HG02852 (cell line): Measurements from ENCODE around the gene H6PD.

Source experiments
- ATAC-seq: cut with Tn5 transposase; IDR thresholded peaks from one replicate; pipeline ENCODE4 v1.9.1; 2021; ENCODE audit warnings: mild to moderate bottlenecking, moderate library complexity; ENCODE audit not compliant: unreplicated experiment

H6PD gene

DNA sequence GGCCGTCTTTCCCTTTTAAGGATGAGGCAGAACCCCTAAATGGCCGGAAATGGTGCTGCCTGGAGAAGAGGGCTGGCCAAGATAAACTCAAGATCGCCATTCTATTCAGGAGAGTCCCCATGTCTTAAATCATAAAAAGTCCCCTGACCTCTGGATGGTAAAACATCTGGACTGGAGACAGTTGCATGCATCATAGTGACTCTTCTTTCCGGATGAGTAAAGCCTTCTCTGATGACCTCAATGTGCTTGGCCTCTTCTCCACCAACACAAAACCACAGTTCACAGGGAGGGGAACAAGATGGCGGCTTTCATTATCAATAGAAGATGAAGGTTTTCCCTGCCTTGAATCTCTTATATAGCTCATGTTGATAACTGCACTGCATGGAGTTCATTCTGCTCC lies 27.5 kb upstream of the H6PD start:
- no peak for ATAC-seq

GRCh38 chr1:9207715-9208114 lies 26.9 kb upstream of the H6PD start:
- ATAC-seq, result no peak

- no peak for ATAC-seq
These were observed 23.2 kb upstream of the H6PD start for GRCh38 chr1:9211291-9211811.

DNA sequence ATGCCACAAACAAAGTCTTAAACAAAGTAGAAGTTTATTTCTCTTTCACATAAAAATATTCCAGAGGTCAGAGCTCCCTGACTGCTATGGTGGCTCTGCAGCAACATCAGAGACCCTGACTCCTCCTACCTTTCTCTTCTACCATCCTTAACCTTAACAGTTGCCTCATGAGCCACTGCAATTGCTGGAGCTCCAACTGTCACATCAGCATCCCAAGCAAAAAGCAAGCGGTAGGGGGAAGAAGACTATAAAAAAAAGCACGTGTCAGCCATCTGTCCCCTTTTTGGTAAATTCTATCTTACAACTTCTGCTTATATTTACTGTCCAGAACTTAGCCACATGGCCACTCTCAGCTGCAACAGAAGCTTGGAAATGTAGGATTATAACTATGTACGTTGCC lies 21.8 kb upstream of the H6PD start:
- no peak for ATAC-seq

GRCh38 chr1:9213956-9214355 lies 20.6 kb upstream of the H6PD start:
- no peak for ATAC-seq

DNA sequence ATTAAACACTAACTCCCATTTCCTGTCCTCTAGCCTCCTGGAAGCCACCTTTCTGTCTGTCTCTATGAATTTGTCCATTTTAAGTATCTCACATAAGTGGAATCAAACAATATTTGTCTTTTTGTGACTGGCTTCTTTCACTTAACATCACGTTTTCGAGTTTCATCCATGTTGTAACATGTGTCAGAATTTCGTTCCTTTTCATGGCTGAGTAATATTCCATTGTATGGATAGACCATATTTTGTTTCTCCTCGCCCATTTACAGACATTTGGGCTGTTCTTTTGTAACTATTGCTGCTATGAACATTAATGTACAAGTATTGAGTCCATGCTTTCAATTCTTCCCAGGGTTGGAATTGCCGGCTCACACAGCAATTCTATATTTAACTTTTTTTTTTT lies 15.7 kb upstream of the H6PD start:
- ATAC-seq, result no peak

DNA sequence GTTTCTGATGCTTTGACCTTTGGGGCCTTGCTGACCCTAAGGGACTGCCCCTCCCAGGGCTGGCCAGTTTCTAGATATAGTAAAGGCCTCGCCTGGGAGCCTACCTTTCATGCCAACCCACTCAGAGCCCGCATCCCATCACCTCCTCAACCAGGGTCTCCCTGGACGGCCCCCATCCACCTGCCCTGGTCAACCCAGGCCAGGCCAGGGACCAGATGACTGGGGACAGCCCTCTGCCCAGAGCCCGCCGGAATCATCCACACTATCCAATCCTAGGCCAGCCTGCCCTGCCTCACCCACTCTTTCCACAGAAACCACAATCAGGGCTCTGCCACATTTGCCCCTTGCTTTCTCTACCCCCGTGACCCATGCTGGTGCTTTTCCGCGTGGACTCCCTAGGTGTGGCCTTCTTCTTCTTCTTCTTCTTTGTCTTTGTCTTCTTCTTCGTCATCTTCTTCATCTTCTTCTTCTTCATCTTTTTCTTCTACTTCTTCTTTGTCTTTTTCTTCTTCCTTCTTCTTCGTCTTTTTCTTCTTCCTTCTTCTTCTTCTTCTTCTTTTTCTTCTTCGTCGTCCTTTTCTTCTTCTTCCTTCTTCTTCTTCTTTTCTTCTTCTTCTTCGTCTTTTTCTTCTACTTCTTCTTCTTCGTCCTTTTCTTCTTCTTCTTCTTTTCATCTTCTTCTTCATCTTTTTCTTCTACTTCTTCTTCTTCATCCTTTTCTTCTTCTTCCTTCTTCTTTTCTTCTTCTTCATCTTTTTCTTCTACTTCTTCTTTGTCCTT lies 11.5 kb upstream of the H6PD start:
- ATAC-seq, result no peak

DNA sequence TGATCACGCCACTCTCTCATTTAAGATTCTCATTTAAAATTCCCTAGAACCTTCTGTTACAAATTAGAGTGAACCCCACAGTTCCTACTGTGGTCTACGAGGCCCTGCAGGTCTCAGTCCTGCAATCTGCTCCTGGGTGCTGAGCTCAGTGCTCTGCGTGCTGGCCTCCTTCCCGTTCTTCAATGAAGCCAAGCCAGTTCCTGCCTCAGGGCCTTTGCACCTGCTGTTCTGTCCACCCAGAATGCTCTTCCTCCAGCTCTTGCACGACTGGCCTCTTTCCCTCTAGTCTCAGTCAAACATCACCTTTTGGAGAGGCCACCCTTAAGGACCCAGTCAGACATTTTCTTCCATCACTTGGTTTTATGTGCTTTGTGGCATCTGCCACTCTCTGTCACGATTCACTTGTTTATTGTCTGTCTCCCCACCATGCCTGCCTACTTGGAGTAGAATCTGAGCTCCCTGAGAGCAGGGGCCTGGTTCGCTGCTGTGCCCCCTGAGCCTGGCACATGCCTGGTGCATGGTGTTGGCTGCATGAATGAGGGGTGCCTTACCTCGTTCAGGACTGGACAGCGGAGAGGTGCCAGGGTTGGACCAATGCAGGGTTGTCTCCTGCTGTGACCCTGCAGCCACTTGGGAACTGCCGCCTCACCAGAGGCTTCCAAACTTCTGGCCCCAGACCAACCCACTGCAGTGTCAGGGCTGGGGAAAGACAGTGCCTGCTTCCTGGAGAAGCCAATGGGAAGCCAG lies 9.7 kb upstream of the H6PD start:
- no peak for ATAC-seq

DNA sequence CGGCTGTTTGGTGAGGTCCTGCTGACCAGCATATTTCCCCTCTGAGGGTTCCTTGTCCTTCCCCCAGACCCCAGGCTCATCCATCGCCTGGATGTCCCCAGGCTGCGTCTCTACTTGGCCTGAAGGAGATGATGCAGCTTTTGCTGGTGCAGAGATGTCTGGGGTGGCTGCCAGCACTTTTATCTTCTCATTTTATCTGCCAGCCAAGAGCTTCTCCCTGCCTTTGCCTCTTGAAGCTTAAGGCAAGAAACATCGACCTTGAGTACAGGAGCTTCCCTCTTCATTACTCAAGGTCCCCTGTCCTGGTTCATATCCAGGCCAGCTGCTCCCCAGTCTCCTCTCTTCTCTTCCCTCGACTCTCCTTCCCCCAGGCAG lies 9.2 kb upstream of the H6PD start:
- ATAC-seq, result no peak

- ATAC-seq, result no peak
These were observed 6.0 kb upstream of the H6PD start for GRCh38 chr1:9228609-9229008.

GRCh38 chr1:9229549-9229948 lies 5.0 kb upstream of the H6PD start:
- ATAC-seq, result no peak

DNA sequence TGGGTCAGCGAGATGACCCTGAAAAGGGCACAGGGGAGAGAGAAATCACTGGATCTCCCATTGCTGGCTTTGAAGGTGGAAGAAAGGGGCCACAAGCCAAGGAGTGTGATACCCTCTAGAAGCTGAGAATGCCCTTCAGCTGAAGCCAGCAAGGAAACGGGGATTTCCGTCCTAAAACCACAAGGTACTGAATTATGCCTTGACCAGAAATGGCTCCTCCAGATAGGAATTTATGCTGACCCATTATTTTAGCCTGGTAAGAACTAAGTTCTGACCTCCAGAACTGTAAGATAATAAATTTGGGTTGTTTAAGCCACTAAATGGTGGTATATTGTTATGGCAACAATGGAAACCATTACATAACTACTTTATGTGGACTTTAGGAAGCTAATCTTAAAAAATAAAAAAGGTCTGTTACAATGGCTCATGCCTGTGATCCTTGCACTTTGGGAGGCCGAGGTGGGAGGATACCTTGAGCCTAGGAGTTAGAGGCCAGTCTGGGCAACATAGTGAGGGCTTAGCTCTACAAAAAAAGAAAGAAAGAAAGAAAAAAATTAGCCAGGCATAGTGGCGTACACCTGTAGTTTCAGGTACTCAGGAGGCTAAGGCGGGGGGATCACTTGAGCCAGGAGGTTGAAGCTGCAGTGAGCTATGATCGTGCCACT lies 3.6 kb upstream of the H6PD start:
- ATAC-seq, result no peak

DNA sequence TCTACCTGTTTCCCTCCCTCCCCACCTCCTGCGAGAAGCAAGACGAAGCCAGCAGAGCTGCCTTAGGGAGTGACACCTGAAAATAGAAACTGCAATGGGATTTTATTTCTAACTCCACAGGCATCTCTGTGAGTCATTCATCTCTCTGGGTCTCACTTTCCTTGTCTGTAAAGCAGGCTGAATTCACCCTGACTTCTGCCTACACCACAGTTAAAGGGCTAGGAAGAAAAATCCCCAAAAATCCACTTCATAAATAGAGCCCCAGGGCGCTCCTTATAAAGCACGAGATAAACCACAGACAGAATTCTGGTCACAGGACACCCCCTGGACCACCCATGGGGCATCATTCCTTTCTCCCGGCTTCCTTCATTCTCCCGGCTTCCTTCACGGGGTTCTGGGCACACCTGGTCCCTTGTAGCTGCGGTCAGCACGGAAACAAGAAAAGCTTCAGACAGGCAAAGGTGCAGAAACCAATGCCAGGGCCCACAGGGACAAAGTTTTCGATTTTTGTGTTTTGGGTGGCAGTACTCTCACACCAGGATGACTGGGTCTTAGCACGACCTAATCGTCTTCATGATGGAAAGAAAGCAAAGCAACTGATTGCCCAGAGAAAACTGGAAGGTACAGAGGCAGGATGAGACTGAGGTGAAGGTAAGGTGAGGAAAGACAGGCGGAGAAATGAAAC lies 2.8 kb upstream of the H6PD start:
- ATAC-seq, result no peak

GRCh38 chr1:9233241-9233941 lies 1.2 kb upstream of the H6PD start:
- no peak for ATAC-seq

- ATAC-seq, result no peak
These were observed 692 bp upstream of the H6PD start for GRCh38 chr1:9233942-9234222.

DNA sequence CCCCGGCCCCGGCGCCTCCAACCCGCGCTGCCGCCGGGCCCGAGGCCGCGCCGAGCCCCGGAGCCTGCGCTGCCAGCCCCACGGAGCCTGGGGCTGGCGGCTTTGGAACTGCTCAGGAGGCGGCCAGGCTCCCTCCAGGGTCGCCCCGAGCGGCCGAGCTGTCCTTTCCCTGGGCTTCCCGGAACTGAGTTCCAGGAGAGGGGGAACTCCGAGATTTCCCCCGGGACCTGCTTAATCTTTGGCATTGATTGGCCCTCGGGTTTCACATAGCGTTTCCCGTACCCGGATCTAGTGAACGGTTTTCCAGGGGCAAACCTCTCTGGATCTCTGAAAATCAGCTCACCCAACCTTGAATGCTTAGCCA lies 504 bp downstream of the H6PD start:
- no peak for ATAC-seq

- no peak for ATAC-seq
These were observed 986 bp downstream of the H6PD start for GRCh38 chr1:9235560-9235959.

- ATAC-seq, result no peak
These were observed 3.6 kb downstream of the H6PD start for GRCh38 chr1:9238134-9238533.

DNA sequence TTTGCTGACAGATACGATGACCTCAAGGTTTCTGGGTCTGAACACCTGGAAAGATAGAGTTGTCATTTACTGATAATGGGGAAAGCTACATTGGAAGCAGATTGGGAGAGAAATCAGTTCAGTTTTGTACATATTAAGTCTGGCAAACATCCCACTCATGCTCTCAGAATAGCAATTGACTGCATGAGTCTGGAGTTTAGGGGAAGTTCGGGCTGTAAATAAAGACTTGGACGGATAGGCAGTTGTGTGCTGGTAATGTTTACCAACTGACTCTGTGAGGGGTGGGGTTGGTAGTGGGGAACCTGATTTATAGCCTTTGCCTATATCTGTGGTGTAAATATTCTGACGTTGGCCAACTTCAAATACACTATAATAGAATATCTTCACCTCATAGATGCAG lies 4.0 kb downstream of the H6PD start:
- no peak for ATAC-seq

- ATAC-seq, result peak; percentile 51
These were observed 5.2 kb downstream of the H6PD start for GRCh38 chr1:9239622-9240401.
